NCI-H526 treated with DMSO at 0.1 percent for 48 hours (cell line): Measurements from ENCODE around the gene RNF19B.
A peak's percentile ranks its signal among the peaks of the same experiment; 100 is the strongest.
"Not testable (repeated sequence)": the region's sequence is repeated elsewhere in the genome, so short reads cannot be mapped to it uniquely, and the experiment has no call there.

Experiments used
- DNase-seq: peaks from one replicate; lab custom pipeline; 2025; lab: John Stamatoyannopoulos, UW

Gene RNF19B

GRCh38 chr1:32991819-32992488 lies 27.3 kb upstream of the RNF19B start:
- no peak for DNase-seq

- no peak for DNase-seq
These were observed 26.8 kb upstream of the RNF19B start for GRCh38 chr1:32991386-32991785.

- no peak for DNase-seq
These were observed 26.3 kb upstream of the RNF19B start for GRCh38 chr1:32990887-32991286.

- DNase-seq = no peak
These were observed 24.8 kb upstream of the RNF19B start for GRCh38 chr1:32989160-32990050.

- DNase-seq = no peak
These were observed 24.1 kb upstream of the RNF19B start for GRCh38 chr1:32988665-32989064.

- no peak for DNase-seq
These were observed 20.6 kb upstream of the RNF19B start for GRCh38 chr1:32985226-32985625.

- no peak for DNase-seq
These were observed 20.0 kb upstream of the RNF19B start for GRCh38 chr1:32984455-32985171.

GRCh38 chr1:32984090-32984454 lies 19.5 kb upstream of the RNF19B start:
- DNase-seq = no peak

GRCh38 chr1:32983020-32983419 lies 18.4 kb upstream of the RNF19B start:
- no peak for DNase-seq

GRCh38 chr1:32981003-32981901 lies 16.6 kb upstream of the RNF19B start:
- DNase-seq = no peak

- no peak for DNase-seq
These were observed 15.5 kb upstream of the RNF19B start for GRCh38 chr1:32980080-32980479.

GRCh38 chr1:32978854-32979253 lies 14.2 kb upstream of the RNF19B start:
- no peak for DNase-seq

GRCh38 chr1:32977546-32978087 lies 13.0 kb upstream of the RNF19B start:
- no peak for DNase-seq

- DNase-seq = not testable (repeated sequence)
These were observed 10.4 kb upstream of the RNF19B start for GRCh38 chr1:32975055-32975454.

GRCh38 chr1:32973458-32973857 lies 8.8 kb upstream of the RNF19B start:
- not testable (repeated sequence) for DNase-seq

GRCh38 chr1:32972814-32973428 lies 8.3 kb upstream of the RNF19B start:
- DNase-seq = peak; percentile 70

- no peak for DNase-seq
These were observed 7.0 kb upstream of the RNF19B start for GRCh38 chr1:32971576-32971975.

GRCh38 chr1:32971156-32971555 lies 6.5 kb upstream of the RNF19B start:
- DNase-seq = no peak

- DNase-seq = no peak
These were observed 5.0 kb upstream of the RNF19B start for GRCh38 chr1:32969566-32969965.

- no peak for DNase-seq
These were observed 3.4 kb upstream of the RNF19B start for GRCh38 chr1:32967888-32968568.
